HG03025 (cell line): ENCODE measurements around the gene ZNF691.
"Not testable (repeated sequence)": the region's sequence is repeated elsewhere in the genome, so short reads cannot be mapped to it uniquely, and the experiment has no call there.

Source experiments
- ATAC-seq: cut with Tn5 transposase; IDR thresholded peaks from one replicate; pipeline ENCODE4 v1.9.1; 2021; ENCODE audit warnings: mild to moderate bottlenecking, moderate library complexity; ENCODE audit not compliant: unreplicated experiment, low FRiP score

The ZNF691 gene

GRCh38 chr1:42853116-42853884 is 6.9 kb downstream of the ZNF691 start:
- no peak for ATAC-seq

- not testable (repeated sequence) for ATAC-seq
Measured at GRCh38 chr1:42856554-42856953, 10.1 kb downstream of the ZNF691 start.

- not testable (repeated sequence) for ATAC-seq
Measured at GRCh38 chr1:42859366-42859765, 13.0 kb downstream of the ZNF691 start.

- ATAC-seq = no peak
Measured at GRCh38 chr1:42860339-42861013, 14.1 kb downstream of the ZNF691 start.

- ATAC-seq = no peak
Measured at GRCh38 chr1:42861014-42861399, 14.6 kb downstream of the ZNF691 start.

- no peak for ATAC-seq
Measured at GRCh38 chr1:42866549-42866948, 20.1 kb downstream of the ZNF691 start.

GRCh38 chr1:42868466-42868865 is 22.1 kb downstream of the ZNF691 start:
- not testable (repeated sequence) for ATAC-seq

GRCh38 chr1:42869254-42869653 is 22.8 kb downstream of the ZNF691 start:
- not testable (repeated sequence) for ATAC-seq

- ATAC-seq = not testable (repeated sequence)
Measured at GRCh38 chr1:42869751-42870150, 23.3 kb downstream of the ZNF691 start.

GRCh38 chr1:42873108-42873507 is 26.7 kb downstream of the ZNF691 start:
- ATAC-seq = not testable (repeated sequence)

- ATAC-seq = no peak
Measured at GRCh38 chr1:42873670-42874069, 27.3 kb downstream of the ZNF691 start.

- ATAC-seq = no peak
Measured at GRCh38 chr1:42876009-42876408, 29.6 kb downstream of the ZNF691 start.

GRCh38 chr1:42877380-42877779 is 31.0 kb downstream of the ZNF691 start:
- ATAC-seq = no peak

GRCh38 chr1:42880384-42880783 is 34.0 kb downstream of the ZNF691 start:
- no peak for ATAC-seq

- no peak for ATAC-seq
Measured at GRCh38 chr1:42886046-42886739, 39.8 kb downstream of the ZNF691 start.

GRCh38 chr1:42886800-42887199 is 40.4 kb downstream of the ZNF691 start:
- no peak for ATAC-seq

GRCh38 chr1:42887366-42887765 is 41.0 kb downstream of the ZNF691 start:
- no peak for ATAC-seq

- ATAC-seq = no peak
Measured at GRCh38 chr1:42888013-42888633, 41.7 kb downstream of the ZNF691 start.

GRCh38 chr1:42889264-42889663 is 42.9 kb downstream of the ZNF691 start:
- ATAC-seq = no peak

GRCh38 chr1:42891465-42892138 is 45.2 kb downstream of the ZNF691 start:
- no peak for ATAC-seq
